ENCODE measurements around the gene MEF2D.

MEF2D gene

DNA sequence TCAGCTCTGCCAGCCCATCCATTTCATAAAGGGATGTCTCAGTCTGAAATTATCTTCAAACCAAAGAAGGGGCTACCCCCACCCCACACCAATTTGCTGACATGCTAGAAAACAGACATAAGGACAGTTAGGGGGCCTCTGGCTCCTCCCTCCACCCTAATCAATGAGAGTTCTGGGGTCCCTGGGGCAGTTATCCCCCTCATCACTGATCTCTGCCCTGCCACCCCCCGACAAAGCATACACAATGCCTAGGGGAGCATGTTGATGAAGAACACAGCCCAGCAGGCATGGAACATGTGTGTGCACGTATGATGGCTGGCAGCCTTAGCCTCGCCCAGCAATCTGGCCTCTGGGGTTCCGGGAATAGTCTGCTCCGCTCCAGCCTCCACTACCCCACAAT, 72.6 kb downstream of the MEF2D start:
- no peak for DNase-seq (ENCODE audit: low read depth)

DNA sequence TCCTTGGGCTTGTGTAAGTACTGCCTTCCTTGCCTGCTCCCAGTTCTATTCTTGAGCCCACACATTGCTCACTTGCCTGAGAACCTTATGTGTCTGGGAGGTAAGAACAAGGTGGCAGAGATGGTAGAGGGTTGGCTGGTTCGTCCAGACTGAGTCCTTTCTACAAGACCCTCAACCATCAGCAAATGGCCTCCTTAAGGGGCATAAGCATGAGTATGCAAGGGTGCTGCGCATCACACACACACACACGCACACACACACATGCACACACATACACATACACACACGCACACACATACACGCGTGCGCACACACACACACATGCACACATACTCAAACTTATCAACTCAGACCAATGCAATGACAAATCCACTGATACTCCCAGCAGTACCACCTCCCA, 74.6 kb downstream of the MEF2D start:
- no peak for DNase-seq (ENCODE audit: low read depth)

DNA sequence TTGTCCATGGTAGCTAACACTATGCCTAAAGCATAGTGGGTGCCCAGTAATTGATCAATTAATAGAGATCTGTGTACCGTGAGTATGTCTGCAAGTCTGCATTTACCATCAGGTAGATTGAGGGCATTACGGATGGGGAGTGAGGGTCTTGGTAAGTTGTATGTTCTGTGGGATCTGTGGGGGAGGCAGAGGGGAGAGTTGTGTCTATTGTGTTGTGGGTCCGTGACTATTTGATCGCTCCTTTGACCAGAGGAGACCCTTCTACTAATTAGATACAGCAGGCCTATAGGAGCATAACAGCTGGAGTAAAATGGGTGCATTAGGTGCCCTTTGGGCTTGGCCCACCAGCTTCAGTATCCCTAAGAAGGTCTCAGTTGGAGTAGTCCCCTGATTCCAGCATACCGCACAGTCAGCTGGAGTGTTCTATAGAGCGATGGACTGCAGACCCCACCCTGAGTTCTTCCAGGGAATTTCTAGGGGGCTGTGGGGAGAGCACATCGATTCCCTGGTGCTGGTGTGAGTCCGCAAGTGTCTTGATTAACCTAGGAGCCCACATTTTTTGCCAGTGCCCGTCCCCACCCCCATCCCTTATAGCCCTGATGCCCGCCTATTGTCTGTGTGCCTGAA, 75.7 kb downstream of the MEF2D start:
- no peak for DNase-seq (ENCODE audit: low read depth)

DNA sequence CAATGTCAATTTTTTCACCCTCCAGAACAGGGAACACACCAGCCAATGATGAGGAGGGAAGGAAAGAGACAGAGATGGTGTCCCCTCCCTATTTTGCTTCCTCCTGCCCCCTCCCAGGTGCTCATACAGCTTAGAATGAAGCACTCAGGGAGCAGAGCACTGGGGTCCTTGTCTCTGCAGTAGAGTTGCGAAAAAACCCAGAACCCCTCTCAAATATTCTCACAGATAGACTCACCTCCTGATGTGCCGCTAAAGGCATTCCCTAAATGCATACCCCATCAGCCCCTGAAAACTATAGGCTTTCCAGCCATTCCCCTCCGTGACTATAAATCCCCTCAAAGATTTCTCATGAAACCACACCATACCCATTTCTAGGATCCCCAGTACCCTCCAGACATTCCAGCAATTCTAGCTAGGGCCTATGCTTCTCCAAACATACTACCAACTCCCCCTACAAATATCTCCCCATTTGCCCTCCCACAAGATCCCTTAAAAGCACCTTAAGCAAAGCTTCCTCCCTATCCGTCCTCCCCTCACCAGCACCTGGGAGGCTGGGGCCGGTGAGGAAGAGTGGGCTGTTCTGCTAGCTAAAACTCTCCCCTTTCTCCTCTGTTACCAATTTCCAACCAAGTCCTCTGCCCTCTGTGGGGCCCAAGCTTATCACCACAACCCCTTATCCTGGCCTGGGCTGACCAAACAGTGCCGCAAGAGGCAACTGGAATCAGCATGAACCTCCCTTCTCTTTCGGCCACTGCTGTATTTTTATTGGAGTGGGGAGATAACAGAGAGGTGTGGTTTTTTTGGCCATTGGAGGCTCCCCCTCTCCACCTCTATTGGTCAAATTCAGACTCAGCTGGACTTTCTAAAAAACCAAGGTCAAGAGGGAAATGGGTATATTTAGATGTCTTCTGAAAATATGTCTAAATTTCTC, 76.9 kb downstream of the MEF2D start:
- no peak for DNase-seq (ENCODE audit: low read depth)

DNA sequence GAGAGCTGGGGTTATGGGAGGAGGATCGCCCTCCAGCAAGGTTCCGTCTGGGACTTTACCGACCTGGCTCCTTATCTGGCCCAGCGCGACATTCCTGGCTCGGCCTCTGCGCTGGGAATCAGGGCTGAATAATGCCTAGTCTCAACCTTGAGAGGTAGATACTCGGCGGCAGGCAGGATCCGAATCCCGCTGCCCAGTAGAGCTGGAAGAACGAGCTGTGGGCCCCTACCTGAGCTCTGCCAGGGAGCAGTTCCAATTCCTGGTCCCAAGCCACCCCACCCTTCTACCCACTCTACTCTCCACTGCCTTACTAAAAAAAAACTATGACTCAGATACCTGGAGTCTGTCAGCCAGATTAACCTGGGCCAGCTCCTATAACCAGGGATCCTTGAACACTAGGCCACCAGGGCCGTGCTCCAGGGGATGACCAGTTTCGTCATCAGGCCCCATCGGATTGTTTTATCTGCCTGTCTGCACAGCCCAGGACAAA, 77.9 kb downstream of the MEF2D start:
- DNase-seq (ENCODE audit: low read depth) = no peak

DNA sequence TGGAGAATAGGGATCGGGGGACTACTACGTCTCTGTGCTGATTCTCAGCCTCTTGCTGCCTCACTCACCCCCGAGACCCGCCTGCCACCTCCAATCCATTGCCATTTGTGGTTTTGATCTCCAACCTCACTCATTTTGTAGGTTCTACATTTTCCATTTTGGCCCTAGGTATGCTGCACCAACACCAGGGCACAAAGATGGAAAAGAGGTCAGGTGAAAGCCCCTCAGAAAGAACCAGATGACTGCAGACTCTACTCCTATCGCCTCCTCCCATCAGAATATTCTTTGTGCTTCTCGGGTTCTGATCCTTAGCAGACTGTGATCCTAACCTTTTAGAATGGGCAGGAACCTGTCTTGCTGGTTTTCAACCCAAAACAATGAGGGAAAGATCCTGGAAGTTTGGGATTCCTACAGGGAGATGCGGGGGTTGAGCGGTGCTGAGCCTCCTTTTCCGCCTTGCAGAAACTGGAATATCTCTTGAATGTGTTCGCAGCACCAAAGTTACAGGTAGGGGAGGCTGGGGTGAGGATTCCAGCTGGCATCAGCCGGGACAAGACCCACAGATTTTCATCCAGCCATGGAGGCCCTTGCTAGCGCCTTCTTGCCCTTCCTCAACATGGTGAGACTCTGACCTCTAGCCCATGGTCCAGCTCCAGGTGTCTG, 78.5 kb downstream of the MEF2D start:
- DNase-seq (ENCODE audit: low read depth) = no peak

DNA sequence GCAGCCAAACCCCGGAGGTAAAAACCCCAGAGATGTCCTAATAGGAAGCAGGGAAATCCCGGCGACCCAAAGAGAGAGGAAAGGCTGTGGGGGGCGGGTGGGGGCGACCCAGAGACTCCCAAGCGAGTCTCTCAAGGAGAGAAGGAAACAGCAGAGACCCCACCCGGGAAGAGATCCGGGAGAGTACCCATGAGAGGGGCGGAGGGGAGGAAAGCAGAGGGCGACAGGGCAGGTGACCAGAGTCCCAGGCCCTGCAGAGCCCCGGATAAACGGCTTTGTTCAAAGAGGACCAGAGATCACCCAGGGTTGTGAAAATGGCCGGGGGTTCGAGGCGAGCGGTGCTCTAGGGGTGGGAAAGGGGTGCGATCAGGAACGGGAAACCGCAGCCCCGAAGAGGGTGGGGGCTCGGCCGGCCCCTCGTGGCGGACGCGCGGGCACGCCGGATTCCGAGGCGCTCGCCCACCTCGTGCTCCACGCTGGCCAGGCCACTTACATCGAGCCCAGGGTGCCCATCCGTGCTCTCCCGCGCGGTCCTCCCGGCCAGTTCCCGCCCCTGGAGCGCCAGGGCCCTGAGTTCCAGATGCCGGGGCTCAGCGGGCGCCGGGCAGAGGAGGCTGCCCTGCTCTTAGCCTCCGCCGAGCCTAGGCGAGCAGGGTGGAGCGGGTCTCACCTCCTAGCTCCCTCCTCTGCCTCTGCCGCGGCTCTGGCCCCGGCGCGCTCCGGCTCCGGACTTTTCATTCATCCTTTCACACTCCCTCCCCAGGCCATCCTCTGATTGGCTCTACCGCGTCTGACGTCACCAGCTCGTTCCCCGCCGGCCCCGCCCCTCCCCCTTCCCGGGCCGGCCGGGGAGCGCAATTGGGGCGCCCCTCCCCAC, 79.3 kb downstream of the MEF2D start:
- DNase-seq (ENCODE audit: low read depth) = no peak

DNA sequence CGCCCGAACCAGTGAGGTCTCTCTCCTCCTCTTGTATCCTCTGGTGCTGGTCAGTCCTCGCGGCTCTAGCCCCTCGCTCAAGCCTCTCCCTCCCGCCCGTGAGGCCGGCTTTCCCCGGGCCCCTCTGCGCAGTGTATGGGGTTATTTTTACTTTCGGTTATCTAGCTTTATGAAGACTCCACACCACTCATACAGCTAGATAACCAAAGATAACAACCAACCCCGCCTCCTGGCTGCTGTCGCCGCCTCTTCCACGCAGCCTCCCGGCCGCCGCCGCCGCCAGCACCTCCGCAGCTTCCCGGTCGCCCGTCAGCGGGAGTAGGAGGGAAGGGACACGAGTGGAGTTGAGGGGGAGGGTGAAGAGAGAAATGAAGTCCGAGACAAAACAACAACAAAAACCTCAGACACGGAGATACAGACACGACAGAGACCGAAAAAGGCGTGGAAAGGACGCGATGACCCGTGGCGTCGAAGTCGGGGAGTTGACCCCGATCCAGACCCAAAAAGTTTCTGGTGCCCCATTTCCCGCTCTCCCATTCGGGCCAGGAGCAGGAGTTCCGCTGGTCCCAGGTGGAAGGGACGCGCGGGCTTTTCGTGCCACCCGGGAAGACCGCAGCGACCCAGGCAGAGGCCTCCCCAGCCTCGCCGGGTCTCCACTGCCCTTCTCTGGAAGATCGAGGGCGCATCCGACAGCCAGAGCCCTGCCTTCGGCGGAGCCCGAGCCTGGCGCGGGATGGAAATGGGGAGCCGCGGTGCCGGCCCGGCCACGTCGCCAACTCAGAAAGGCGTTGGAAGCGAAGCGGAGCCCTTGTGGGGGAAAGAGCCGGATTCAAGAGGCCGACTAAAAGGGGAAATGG, 80.1 kb downstream of the MEF2D start:
- DNase-seq (ENCODE audit: low read depth) = no peak

DNA sequence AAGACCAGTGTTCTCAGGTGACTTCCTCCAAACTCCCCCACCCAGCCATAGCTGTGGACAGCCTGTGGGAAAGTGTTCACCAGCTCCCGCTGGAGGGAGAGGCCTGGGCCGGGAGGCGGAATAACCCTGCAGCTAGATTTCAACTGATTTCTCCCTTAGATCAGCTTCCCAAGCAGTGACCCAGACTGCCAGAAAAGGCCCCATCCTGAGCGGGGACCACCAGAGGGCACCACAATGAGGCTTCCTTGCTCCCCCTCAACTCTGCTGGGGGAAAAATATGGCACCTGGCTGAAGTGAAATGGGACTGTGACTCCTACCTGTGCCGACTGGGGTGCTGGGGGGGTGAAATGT, 80.7 kb downstream of the MEF2D start:
- DNase-seq (ENCODE audit: low read depth) = no peak

DNA sequence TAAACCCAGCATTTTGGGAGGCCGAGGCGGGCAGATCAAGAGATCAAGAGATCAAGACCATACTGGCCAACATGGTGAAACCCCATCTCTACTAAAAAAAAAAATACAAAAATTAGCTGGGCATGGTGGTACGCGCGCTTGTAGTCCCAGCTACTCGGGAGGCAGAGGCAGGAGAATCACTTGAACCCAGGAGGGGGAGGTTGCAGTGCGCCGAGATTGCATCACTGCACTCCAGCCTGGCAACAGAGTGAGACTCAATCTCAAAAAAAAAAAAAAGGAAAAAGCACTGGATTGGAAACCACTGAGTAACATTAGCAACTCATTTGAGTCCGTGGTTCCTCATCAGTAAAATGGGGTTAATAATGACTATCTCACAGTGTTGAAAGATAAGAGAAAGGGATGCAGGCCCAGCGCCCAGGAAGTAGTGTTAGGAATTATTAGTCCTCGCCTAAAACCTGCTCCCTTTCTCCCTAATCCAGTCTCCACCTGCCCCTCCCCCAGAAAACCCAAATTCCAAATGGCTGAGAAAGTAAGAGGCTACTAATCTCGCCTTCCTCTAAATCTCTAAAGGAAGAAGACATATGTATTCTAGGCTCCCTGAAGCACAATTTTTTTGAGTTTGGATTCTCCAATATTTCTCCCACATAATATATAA, 82.0 kb downstream of the MEF2D start:
- no peak for DNase-seq (ENCODE audit: low read depth)

DNA sequence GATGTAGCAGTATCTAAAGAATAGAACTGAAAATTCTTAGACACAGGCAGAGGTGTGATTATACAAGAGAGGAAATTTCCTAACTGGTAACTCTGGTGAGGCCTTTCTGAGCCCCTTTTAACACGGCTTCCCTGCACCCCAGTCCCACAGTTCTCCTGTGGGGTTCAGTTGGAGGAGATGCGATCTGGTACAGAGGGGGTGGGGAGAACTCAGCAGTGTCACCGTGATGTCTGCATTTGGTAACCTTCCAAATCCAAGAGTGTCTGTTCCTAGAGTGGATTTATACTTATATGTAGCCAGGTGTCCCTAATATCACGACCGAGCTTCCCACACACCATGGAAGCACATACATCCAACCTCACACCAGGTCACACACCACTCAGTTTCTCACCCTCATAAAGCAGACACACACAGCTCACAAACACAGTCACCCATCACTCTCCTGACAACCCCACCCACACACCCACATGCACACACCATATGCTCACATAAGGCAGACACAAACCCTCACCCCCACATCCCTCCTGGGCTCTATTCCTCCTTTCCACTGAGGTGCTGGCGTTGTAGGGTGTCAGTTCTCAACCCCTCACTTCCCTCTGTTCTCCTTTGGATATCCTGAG, 83.1 kb downstream of the MEF2D start:
- DNase-seq (ENCODE audit: low read depth) = no peak

DNA sequence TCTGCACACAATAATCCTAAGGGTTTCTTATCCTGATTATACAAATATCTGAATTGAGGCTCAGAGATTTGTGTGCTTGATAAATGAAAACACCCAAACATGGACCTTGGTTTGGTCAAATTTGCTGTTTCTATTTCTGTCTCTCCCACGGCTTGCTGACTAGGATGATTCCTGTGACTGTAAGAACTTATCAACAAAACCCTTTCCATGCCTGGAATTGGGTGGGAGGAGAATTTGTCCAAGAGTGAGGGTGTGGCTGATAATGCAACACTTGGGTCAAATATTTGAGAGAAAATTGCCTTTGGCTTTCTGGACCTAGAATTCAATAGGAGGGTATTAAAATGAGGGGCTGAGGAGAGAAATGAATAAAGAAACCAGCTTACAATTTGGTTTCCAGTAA, 83.6 kb downstream of the MEF2D start:
- no peak for DNase-seq (ENCODE audit: low read depth)

DNA sequence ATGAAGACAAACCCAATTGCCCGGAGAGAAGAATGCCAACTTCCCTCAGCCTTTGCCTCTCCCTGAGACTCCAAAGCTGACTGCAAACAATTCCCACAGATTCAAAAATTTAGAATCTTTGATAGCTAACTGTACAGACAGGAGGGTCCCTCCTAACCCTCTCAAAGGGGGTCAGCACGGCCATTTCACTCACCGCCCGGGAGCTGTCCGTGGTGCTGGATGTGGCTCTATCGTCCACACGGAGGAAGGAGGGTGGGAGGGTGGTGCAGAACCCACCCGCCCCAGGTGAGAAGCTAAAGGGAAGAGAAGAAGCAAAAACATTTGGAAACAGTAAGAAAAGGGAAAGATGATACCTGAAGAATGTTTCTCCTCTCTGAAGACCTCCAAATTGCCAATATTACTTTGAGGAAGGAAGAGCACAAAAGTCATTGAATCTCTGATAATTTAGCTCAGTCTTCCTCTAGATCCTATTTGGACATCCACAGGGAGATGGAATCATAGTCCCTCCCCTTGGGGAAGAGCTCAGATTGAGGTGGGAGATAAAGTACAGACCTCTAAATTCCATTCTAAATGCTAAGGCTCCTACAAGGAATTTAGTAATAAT, 86.0 kb downstream of the MEF2D start:
- DNase-seq (ENCODE audit: low read depth) = no peak
